ENCODE data around the gene MAD2L2. TPM values are rescaled to one million over a fixed set of nuclear protein-coding genes. Genes with fewer than 3 reads are reported as not detected.

MAD2L2 gene
- total RNA-seq, 1 experiment from 2014 or later: 283 TPM

- TF ChIP-seq RORB (CRISPR knock-in tag; IDR thresholded peaks at IDR 0.05): no peak
- TF ChIP-seq ZNF121 (CRISPR knock-in tag; IDR thresholded peaks at IDR 0.05): no peak
- no peak for TF ChIP-seq GABPB1 (CRISPR knock-in tag; IDR thresholded peaks at IDR 0.05)
- no peak for TF ChIP-seq JAZF1 (CRISPR knock-in tag; IDR thresholded peaks at IDR 0.05)
- no peak for TF ChIP-seq CTCF (IDR thresholded peaks at IDR 0.05)
- TF ChIP-seq ESRRA (CRISPR knock-in tag; IDR thresholded peaks at IDR 0.05; ENCODE audit: borderline replicate concordance): no peak
- no peak for TF ChIP-seq TCF7 (CRISPR knock-in tag; IDR thresholded peaks at IDR 0.05; ENCODE audit: low read depth)
- no peak for TF ChIP-seq MLX (CRISPR knock-in tag; IDR thresholded peaks at IDR 0.05)
- no peak for TF ChIP-seq ZBTB43 (CRISPR knock-in tag; IDR thresholded peaks at IDR 0.05)
- TF ChIP-seq HMGXB4 (CRISPR knock-in tag; IDR thresholded peaks at IDR 0.05): no peak
- TF ChIP-seq SMAD3 (CRISPR knock-in tag; IDR thresholded peaks at IDR 0.05; ENCODE audit: borderline replicate concordance): no peak
- TF ChIP-seq TEAD4 (CRISPR knock-in tag; IDR thresholded peaks at IDR 0.05): no peak
- TF ChIP-seq ZBTB21 (CRISPR knock-in tag; IDR thresholded peaks at IDR 0.05; ENCODE audit: borderline replicate concordance): no peak
- TF ChIP-seq CDX4 (CRISPR knock-in tag; IDR thresholded peaks at IDR 0.05; ENCODE audit: borderline replicate concordance): no peak
- no peak for TF ChIP-seq ZMAT4 (CRISPR knock-in tag; IDR thresholded peaks at IDR 0.05)
- Mint-ChIP-seq H3K27me3 (ENCODE audit: low read depth) (no peaks in the 10 kb centered on the region), H3K4me1 (peaks cover 35% of the 10 kb centered on the region), H3K9me3 (no peaks in the 10 kb centered on the region), H3K27ac (peak overlapping the region; percentile 86), H3K4me3 (peak overlapping the region; percentile 46), H3K36me3 (peaks cover 50% of the 10 kb centered on the region)
- ATAC-seq (no peak), DNase-seq (ENCODE audit: low spot score) (no peak)
- CTCF ChIA-PET: interaction anchor here (0.8 to 2.6 kb wide), 3 partner anchors 30 to 106 kb away, joined by 3 to 14 read pairs (median 3); no protein-coding TSS in a partner anchor
- POLR2A ChIA-PET: no interaction called here
These were observed 2.5 kb downstream of the MAD2L2 start for GRCh38 chr1:11678442-11678841.

GRCh38 chr1:11676386-11677103 lies 4.4 kb downstream of the MAD2L2 start:
- no peak for ATAC-seq
- TF ChIP-seq ZNF317 (CRISPR knock-in tag; IDR thresholded peaks at IDR 0.05; ENCODE audit: borderline replicate concordance, low read depth) (no peak), RELA (CRISPR knock-in tag; IDR thresholded peaks at IDR 0.05; ENCODE audit: borderline replicate concordance) (no peak), ZSCAN18 (CRISPR knock-in tag; IDR thresholded peaks at IDR 0.05) (no peak), PREB (CRISPR knock-in tag; IDR thresholded peaks at IDR 0.05; ENCODE audit: borderline replicate concordance) (no peak), ZBTB43 (CRISPR knock-in tag; IDR thresholded peaks at IDR 0.05) (no peak), CREB1 (CRISPR knock-in tag; IDR thresholded peaks at IDR 0.05) (no peak), CBFB (CRISPR knock-in tag; IDR thresholded peaks at IDR 0.05; ENCODE audit: low read depth) (no peak), ZNF423 (CRISPR knock-in tag; IDR thresholded peaks at IDR 0.05) (no peak)

More at GRCh38 chr1:11676386-11677103, 4.4 kb downstream of the MAD2L2 start:
- Mint-ChIP-seq H3K36me3 (peaks cover 58% of the 10 kb centered on the region), H3K9me3 (no peaks in the 10 kb centered on the region), H3K4me1 (peaks cover 21% of the 10 kb centered on the region), H3K4me3 (no peak overlapping the region), H3K27ac (no peak overlapping the region; the same call in 1 of the 2 replicates), H3K27me3 (ENCODE audit: low read depth) (no peaks in the 10 kb centered on the region)
- ChIA-PET POLR2A (interaction anchor here (0.7 kb wide), 1 partner anchor 43 kb away, joined by 3 read pairs; no protein-coding TSS in a partner anchor), CTCF (interaction anchor here (0.5 to 2.6 kb wide), 11 partner anchors 10 to 1665 kb away, joined by 3 to 14 read pairs (median 6); partner anchors contain the start of gene FBXO6)
- no peak for DNase-seq (ENCODE audit: low spot score)
